Measurements from ENCODE around the gene MPP2.
"Not testable (repeated sequence)": the region's sequence is repeated elsewhere in the genome, so short reads cannot be mapped to it uniquely, and the experiment has no call there.

MPP2 gene

GRCh38 chr17:43879723-43880419, 27.5 kb downstream of the MPP2 start:
- Histone ChIP-seq H3K4me1 (ENCODE audit: insufficient read depth, low read length) (peaks cover 7% of the 10 kb centered on the region; the same call in 1 of the 2 replicates), H3K27me3 (ENCODE audit: insufficient read depth, low read length) (no peaks in the 10 kb centered on the region), H3K9ac (ENCODE audit: low read depth, low read length) (no peak overlapping the region), H3K36me3 (ENCODE audit: insufficient read depth, low read depth, low read length) (peaks cover 10% of the 10 kb centered on the region; the same call in 1 of the 2 replicates), H3K9me3 (ENCODE audit: insufficient read depth, low read depth, low read length) (no peaks in the 10 kb centered on the region), H3K27ac (ENCODE audit: low read length) (no peak overlapping the region), H3K4me3 (ENCODE audit: low read length) (no peak overlapping the region)

- Histone ChIP-seq H3K27ac (ENCODE audit: low read length) (no peak overlapping the region), H3K9me3 (ENCODE audit: insufficient read depth, low read depth, low read length) (no peaks in the 10 kb centered on the region), H3K4me3 (ENCODE audit: low read length) (no peak overlapping the region), H3K27me3 (ENCODE audit: insufficient read depth, low read length) (no peaks in the 10 kb centered on the region), H3K36me3 (ENCODE audit: insufficient read depth, low read depth, low read length) (peaks cover 10% of the 10 kb centered on the region; the same call in 1 of the 2 replicates), H3K9ac (ENCODE audit: low read depth, low read length) (peak overlapping the region; percentile 33; the same call in 1 of the 2 replicates), H3K4me1 (ENCODE audit: insufficient read depth, low read length) (peaks cover 7% of the 10 kb centered on the region; the same call in 1 of the 2 replicates)
Observed at GRCh38 chr17:43878260-43879175, 28.8 kb downstream of the MPP2 start.

GRCh38 chr17:43877451-43878155, 29.7 kb downstream of the MPP2 start:
- H3K9me3 ChIP-seq (ENCODE audit: insufficient read depth, low read depth, low read length), result no peaks in the 10 kb centered on the region
- H3K9ac ChIP-seq (ENCODE audit: low read depth, low read length), result no peak overlapping the region
- H3K27me3 ChIP-seq (ENCODE audit: insufficient read depth, low read length), result no peaks in the 10 kb centered on the region
- peaks cover 10% of the 10 kb centered on the region; the same call in 1 of the 2 replicates for H3K36me3 ChIP-seq (ENCODE audit: insufficient read depth, low read depth, low read length)
- no peak overlapping the region for H3K27ac ChIP-seq (ENCODE audit: low read length)
- H3K4me3 ChIP-seq (ENCODE audit: low read length), result no peak overlapping the region
- H3K4me1 ChIP-seq (ENCODE audit: insufficient read depth, low read length), result peaks cover 7% of the 10 kb centered on the region; the same call in 1 of the 2 replicates

- no peaks in the 10 kb centered on the region for H3K27me3 ChIP-seq (ENCODE audit: insufficient read depth, low read length)
- H3K9me3 ChIP-seq (ENCODE audit: insufficient read depth, low read depth, low read length), result no peaks in the 10 kb centered on the region
- H3K9ac ChIP-seq (ENCODE audit: low read depth, low read length), result no peak overlapping the region
- H3K4me3 ChIP-seq (ENCODE audit: low read length), result no peak overlapping the region
- no peak overlapping the region for H3K27ac ChIP-seq (ENCODE audit: low read length)
- H3K4me1 ChIP-seq (ENCODE audit: insufficient read depth, low read length), result peaks cover 7% of the 10 kb centered on the region; the same call in 1 of the 2 replicates
- peaks cover 10% of the 10 kb centered on the region; the same call in 1 of the 2 replicates for H3K36me3 ChIP-seq (ENCODE audit: insufficient read depth, low read depth, low read length)
Observed at GRCh38 chr17:43877031-43877430, 30.3 kb downstream of the MPP2 start.

GRCh38 chr17:43875476-43876147, 31.7 kb downstream of the MPP2 start:
- Histone ChIP-seq H3K9ac (ENCODE audit: low read depth, low read length) (no peak overlapping the region), H3K9me3 (ENCODE audit: insufficient read depth, low read depth, low read length) (no peaks in the 10 kb centered on the region), H3K4me1 (ENCODE audit: insufficient read depth, low read length) (peaks cover 7% of the 10 kb centered on the region; the same call in 1 of the 2 replicates), H3K4me3 (ENCODE audit: low read length) (no peak overlapping the region), H3K27ac (ENCODE audit: low read length) (no peak overlapping the region), H3K27me3 (ENCODE audit: insufficient read depth, low read length) (no peaks in the 10 kb centered on the region), H3K36me3 (ENCODE audit: insufficient read depth, low read depth, low read length) (peaks cover 10% of the 10 kb centered on the region; the same call in 1 of the 2 replicates)

- peaks cover 10% of the 10 kb centered on the region; the same call in 1 of the 2 replicates for H3K36me3 ChIP-seq (ENCODE audit: insufficient read depth, low read depth, low read length)
- no peak overlapping the region for H3K27ac ChIP-seq (ENCODE audit: low read length)
- H3K4me3 ChIP-seq (ENCODE audit: low read length), result no peak overlapping the region
Observed at GRCh38 chr17:43874293-43874692, 33.0 kb downstream of the MPP2 start.

GRCh38 chr17:43873815-43874214, 33.5 kb downstream of the MPP2 start:
- no peak overlapping the region for H3K4me3 ChIP-seq (ENCODE audit: low read length)
- H3K27me3 ChIP-seq (ENCODE audit: insufficient read depth, low read length), result no peaks in the 10 kb centered on the region
- H3K27ac ChIP-seq (ENCODE audit: low read length), result no peak overlapping the region
- H3K4me1 ChIP-seq (ENCODE audit: insufficient read depth, low read length), result peaks cover 3% of the 10 kb centered on the region; the same call in 1 of the 2 replicates
- no peak overlapping the region for H3K9ac ChIP-seq (ENCODE audit: low read depth, low read length)
- peaks cover 6% of the 10 kb centered on the region; the same call in 1 of the 2 replicates for H3K36me3 ChIP-seq (ENCODE audit: insufficient read depth, low read depth, low read length)
- no peaks in the 10 kb centered on the region for H3K9me3 ChIP-seq (ENCODE audit: insufficient read depth, low read depth, low read length)

More at GRCh38 chr17:43874293-43874692, 33.0 kb downstream of the MPP2 start:
- H3K4me1 ChIP-seq (ENCODE audit: insufficient read depth, low read length), result peaks cover 7% of the 10 kb centered on the region; the same call in 1 of the 2 replicates
- no peaks in the 10 kb centered on the region for H3K27me3 ChIP-seq (ENCODE audit: insufficient read depth, low read length)
- no peaks in the 10 kb centered on the region for H3K9me3 ChIP-seq (ENCODE audit: insufficient read depth, low read depth, low read length)
- H3K9ac ChIP-seq (ENCODE audit: low read depth, low read length), result no peak overlapping the region

- Histone ChIP-seq H3K9me3 (ENCODE audit: insufficient read depth, low read depth, low read length) (no peaks in the 10 kb centered on the region), H3K4me1 (ENCODE audit: insufficient read depth, low read length) (no peaks in the 10 kb centered on the region), H3K36me3 (ENCODE audit: insufficient read depth, low read depth, low read length) (peaks cover 6% of the 10 kb centered on the region; the same call in 1 of the 2 replicates), H3K4me3 (ENCODE audit: low read length) (no peak overlapping the region), H3K27me3 (ENCODE audit: insufficient read depth, low read length) (no peaks in the 10 kb centered on the region), H3K27ac (ENCODE audit: low read length) (no peak overlapping the region), H3K9ac (ENCODE audit: low read depth, low read length) (no peak overlapping the region)
Observed at GRCh38 chr17:43873091-43873490, 34.2 kb downstream of the MPP2 start.

GRCh38 chr17:43871946-43872690, 35.2 kb downstream of the MPP2 start:
- 0 out of 2 replicates have a peak, but pooled peaks cover 6% of the 10 kb centered on the region for H3K27me3 ChIP-seq (ENCODE audit: insufficient read depth, low read length)
- no peak overlapping the region for H3K4me3 ChIP-seq (ENCODE audit: low read length)
- no peaks in the 10 kb centered on the region for H3K9me3 ChIP-seq (ENCODE audit: insufficient read depth, low read depth, low read length)
- H3K36me3 ChIP-seq (ENCODE audit: insufficient read depth, low read depth, low read length), result 0 out of 2 replicates have a peak, but pooled peaks cover under 1% of the 10 kb centered on the region
- H3K27ac ChIP-seq (ENCODE audit: low read length), result no peak overlapping the region
- no peaks in the 10 kb centered on the region for H3K4me1 ChIP-seq (ENCODE audit: insufficient read depth, low read length)
- no peak overlapping the region for H3K9ac ChIP-seq (ENCODE audit: low read depth, low read length)

GRCh38 chr17:43869031-43869430, 38.3 kb downstream of the MPP2 start:
- H3K27ac ChIP-seq (ENCODE audit: low read length); H3K27me3 ChIP-seq (ENCODE audit: insufficient read depth, low read length); H3K9me3 ChIP-seq (ENCODE audit: insufficient read depth, low read depth, low read length); H3K4me3 ChIP-seq (ENCODE audit: low read length); H3K9ac ChIP-seq (ENCODE audit: low read depth, low read length); H3K36me3 ChIP-seq (ENCODE audit: insufficient read depth, low read depth, low read length); H3K4me1 ChIP-seq (ENCODE audit: insufficient read depth, low read length): not testable (repeated sequence)
